KBM-7 (cell line): Measurements from ENCODE around the gene MAP1S.
"Not testable (repeated sequence)": the region's sequence is repeated elsewhere in the genome, so short reads cannot be mapped to it uniquely, and the experiment has no call there.

ENCODE experiments used
- DNase-seq: peaks from one replicate; pipeline ENCODE4 v3.0.0-alpha.2; 2015
- in situ Hi-C: fragments of 300-500 bp; cut with MboI; formaldehyde crosslinking; loops from 2 replicates; pipeline ENCODE4 v1.14.3; 2020; ENCODE audit warnings: low sequenced_read_pairs, low pct_unique_long_range_greater_than_20kb, mixed read lengths

Gene MAP1S

DNA sequence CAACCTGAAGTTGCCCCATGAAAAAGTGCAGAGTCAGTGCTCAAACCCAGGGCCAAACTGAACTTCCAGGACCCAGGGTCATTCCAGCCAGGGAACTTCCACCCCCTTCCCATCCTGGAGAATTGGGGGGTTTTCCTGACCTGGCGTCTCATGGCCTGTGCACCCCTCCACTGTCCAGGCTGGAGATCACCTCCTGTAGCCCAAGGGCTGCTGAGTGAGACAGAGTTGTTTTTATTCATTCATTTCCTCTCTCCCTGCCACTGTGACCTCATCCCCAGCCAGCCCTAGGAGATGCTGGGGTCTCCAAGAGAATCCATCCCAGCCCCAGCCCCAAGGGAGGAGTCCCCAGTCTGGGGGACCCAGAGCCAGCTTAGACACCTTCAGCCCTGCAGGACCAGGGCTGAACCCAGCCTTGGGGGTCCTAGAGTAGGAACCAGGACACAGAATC, 36.2 kb downstream of the MAP1S start:
- DNase-seq: no peak
- in situ Hi-C loops: no loop called here

GRCh38 chr19:17755977-17756670, 36.8 kb downstream of the MAP1S start:
- DNase-seq: peak; percentile 58
- in situ Hi-C loops: no loop called here

- in situ Hi-C loops: no loop called here
- DNase-seq: no peak
Observed at GRCh38 chr19:17757125-17757524, 37.8 kb downstream of the MAP1S start.

DNA sequence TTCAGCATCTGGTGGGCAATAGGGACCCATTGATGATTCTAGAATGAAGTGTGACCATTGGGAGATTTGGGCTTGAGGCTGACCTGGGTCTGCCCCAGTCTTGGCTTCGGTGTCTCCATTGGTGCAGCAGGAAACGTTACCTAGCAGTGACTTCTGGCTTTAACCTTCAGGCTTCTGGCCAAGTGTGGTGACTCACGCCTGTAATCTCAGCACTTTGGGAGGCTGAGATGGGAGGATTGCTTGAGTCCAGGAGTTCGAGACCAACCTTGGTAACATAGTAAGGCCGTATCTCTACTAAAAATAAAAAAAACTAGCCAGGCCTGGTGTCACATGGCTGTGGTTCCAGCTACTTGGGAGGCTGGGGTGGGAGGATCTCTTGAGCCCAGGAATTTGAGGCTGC, 39.2 kb downstream of the MAP1S start:
- DNase-seq: no peak
- in situ Hi-C loops: no loop called here

- in situ Hi-C loops: no loop called here
Observed at GRCh38 chr19:17761148-17761547, 41.9 kb downstream of the MAP1S start.

GRCh38 chr19:17762505-17763229, 43.4 kb downstream of the MAP1S start:
- peak; percentile 81 for DNase-seq
- in situ Hi-C loops: no loop called here

More at GRCh38 chr19:17761148-17761547, 41.9 kb downstream of the MAP1S start:
- DNase-seq: no peak

GRCh38 chr19:17764348-17764747, 45.1 kb downstream of the MAP1S start:
- in situ Hi-C loops: no loop called here
- DNase-seq: no peak

GRCh38 chr19:17765069-17765618, 45.9 kb downstream of the MAP1S start:
- DNase-seq: peak; percentile 87
- in situ Hi-C loops: no loop called here

- peak; percentile 89 for DNase-seq
- in situ Hi-C loops: no loop called here
Observed at GRCh38 chr19:17766543-17767131, 47.4 kb downstream of the MAP1S start.

DNA sequence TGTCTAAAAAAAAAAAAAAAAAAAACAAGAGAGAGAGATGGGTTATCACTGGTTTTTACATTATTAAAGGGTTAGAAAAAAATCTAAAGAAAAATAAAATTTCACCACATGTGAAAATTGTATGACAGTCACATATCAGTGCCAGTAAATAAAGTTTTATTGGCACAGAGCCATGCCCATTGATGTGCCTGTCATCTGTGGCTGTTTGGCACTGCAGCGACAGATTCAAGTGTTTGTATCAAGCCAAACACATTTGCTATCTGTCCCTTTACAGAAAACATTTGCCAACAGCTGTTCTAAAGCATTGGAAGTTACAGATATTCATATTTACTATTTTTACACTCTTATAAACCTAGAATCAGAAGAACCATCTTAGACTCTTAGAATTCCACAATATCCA, 48.3 kb downstream of the MAP1S start:
- in situ Hi-C loops: no loop called here
- no peak for DNase-seq

DNA sequence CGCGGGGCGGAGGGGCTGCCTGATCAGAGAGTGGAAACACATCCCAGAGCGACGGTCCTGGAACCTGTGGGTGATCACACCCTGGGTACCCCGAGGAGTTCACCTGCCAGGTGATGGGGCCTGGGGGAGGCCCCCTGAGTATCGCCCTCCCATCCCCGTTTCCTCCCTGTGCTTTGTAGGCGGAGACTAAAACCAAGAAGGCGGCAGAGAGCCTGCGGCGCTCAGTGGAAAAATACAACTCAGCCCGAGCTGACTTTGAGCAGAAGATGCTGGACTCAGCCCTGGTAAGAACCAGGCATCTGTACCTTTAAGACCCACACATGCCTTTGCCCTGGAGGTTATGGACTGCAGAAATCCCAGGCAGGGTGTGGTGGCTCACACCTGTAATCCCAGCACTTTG, 51.3 kb downstream of the MAP1S start:
- no peak for DNase-seq
- in situ Hi-C loops: no loop called here

DNA sequence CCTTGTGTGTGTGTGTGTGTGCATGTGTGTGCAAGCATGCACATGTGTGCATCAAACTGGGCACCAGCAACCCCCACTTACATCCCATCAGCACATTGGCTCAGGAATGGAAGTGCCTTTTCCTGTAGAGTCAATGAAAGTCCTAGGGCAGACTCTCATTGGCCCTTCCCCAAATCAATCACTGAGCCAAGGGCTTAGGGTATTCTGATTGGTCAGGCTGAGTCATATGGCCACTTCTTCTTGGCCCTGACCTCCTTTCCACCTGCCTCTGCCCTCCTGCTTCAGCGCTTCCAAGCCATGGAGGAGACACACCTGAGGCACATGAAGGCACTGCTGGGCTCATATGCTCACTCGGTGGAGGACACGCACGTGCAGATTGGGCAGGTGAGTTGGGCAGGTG, 52.9 kb downstream of the MAP1S start:
- peak; percentile 42 for DNase-seq
- in situ Hi-C loops: no loop called here

DNA sequence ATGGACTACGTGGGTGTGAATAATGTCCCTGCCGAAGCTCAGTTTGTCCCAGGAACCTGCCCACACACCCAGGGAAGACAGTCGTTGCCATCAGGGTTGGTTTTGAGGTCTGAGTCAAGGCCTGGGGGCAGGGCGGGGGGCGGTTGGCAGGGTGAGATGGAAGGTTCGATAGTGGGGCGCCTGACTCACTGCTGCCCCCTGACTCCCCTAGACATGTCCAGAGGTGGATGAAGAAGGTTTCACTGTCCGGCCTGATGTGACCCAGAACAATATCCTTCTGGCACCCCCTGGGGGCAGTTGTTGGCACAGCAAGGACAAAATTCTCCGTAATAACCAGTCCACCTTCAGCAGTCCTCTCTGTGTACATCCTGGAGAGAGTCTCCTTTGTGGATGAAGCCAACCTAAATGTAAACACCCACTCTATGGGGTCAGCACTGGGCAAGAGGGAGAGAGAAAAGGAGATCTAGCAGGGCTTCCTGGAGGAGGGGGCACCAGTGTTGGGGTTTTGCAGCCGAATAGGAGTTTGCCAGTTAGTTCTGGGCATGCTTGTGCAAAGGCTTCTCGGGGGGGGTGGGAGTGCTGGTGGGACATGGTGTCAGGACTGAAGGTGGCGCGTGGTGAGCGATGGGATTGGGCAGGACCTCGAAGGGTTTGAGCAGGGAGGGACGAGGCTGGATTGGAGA, 56.1 kb downstream of the MAP1S start:
- peak; percentile 57 for DNase-seq
- in situ Hi-C loops: no loop called here

- in situ Hi-C loops: no loop called here
- DNase-seq: no peak
Observed at GRCh38 chr19:17775991-17776803, 56.9 kb downstream of the MAP1S start.

GRCh38 chr19:17777840-17778239, 58.6 kb downstream of the MAP1S start:
- DNase-seq, in situ Hi-C loops: not testable (repeated sequence)

GRCh38 chr19:17778251-17778967, 59.1 kb downstream of the MAP1S start:
- in situ Hi-C loops: no loop called here
- peak; percentile 42 for DNase-seq

GRCh38 chr19:17778968-17779929, 60.0 kb downstream of the MAP1S start:
- in situ Hi-C loops: no loop called here
- peak; percentile 83 for DNase-seq
